ENCODE data around the gene KRTAP21-1.

- TF ChIP-seq REST (IDR thresholded peaks at IDR 0.05; ENCODE audit: borderline replicate concordance), result no peak
- TF ChIP-seq REST (CRISPR knock-in tag; IDR thresholded peaks at IDR 0.05; ENCODE audit: low read depth), result no peak
- TF ChIP-seq NR2F6 (CRISPR knock-in tag; IDR thresholded peaks at IDR 0.05), result no peak
- no peak for TF ChIP-seq ZNF23 (CRISPR knock-in tag; IDR thresholded peaks at IDR 0.05)
- TF ChIP-seq ZNF584 (CRISPR knock-in tag; IDR thresholded peaks at IDR 0.05; ENCODE audit: low read depth), result no peak
- TF ChIP-seq RNF2 (IDR thresholded peaks at IDR 0.05), result no peak
- TF ChIP-seq CTCF (IDR thresholded peaks at IDR 0.05 in 2 of 3, conservative IDR thresholded peaks at IDR 0.05 in 1 of 3; ENCODE audit: insufficient read depth in 2 of 3, low read depth in 1 of 3, low read length in 3 of 3), result no peak
- TF ChIP-seq ZNF311 (CRISPR knock-in tag; IDR thresholded peaks at IDR 0.05), result no peak
- no peak for TF ChIP-seq DEAF1 (CRISPR knock-in tag; IDR thresholded peaks at IDR 0.05)
- TF ChIP-seq BHLHE40 (IDR thresholded peaks at IDR 0.05; ENCODE audit: low read length), result no peak
- TF ChIP-seq E2F6 (IDR thresholded peaks at IDR 0.05; ENCODE audit: borderline replicate concordance in 1 of 2, extremely low read depth in 1 of 2, insufficient read depth in 1 of 2, insufficient read length in 1 of 2, low read depth in 1 of 2, low read length in 1 of 2, poor library complexity in 1 of 2, severe bottlenecking in 1 of 2), result no peak
- TF ChIP-seq NBN (IDR thresholded peaks at IDR 0.05; ENCODE audit: low read depth), result no peak
Measured at GRCh38 chr21:30760776-30761175, 5.5 kb upstream of the KRTAP21-1 start.
